IPS-20b (cell line): ENCODE data around the gene PALS2.

Experiments
- H3K27ac ChIP-seq: one replicate; pipeline ENCODE4 v1.5.1; 2013; ENCODE audit warnings: low read length
- H3K27me3 ChIP-seq: 2 replicates; pipeline ENCODE4 v1.6.1; 2013; ENCODE audit warnings: mild to moderate bottlenecking, low read length, inconsistent platforms; ENCODE audit not compliant: insufficient read depth
- H3K36me3 ChIP-seq: 2 replicates; pipeline ENCODE4 v1.6.1; 2013; ENCODE audit warnings: low read depth, mild to moderate bottlenecking, inconsistent platforms, low read length, moderate library complexity; ENCODE audit not compliant: insufficient read depth
- H3K4me1 ChIP-seq: 2 replicates; pipeline ENCODE4 v1.6.1; 2013; ENCODE audit warnings: mild to moderate bottlenecking, control low read depth, inconsistent platforms, low read length, moderate library complexity; ENCODE audit not compliant: insufficient read depth
- H3K4me3 ChIP-seq: 2 replicates; pipeline ENCODE4 v1.5.1; 2013; ENCODE audit warnings: mild to moderate bottlenecking, low read length, inconsistent platforms
- H3K9ac ChIP-seq: 2 replicates; pipeline ENCODE4 v1.6.1; 2013; ENCODE audit warnings: low read depth, mild to moderate bottlenecking, inconsistent platforms, low read length, moderate library complexity
- H3K9me3 ChIP-seq: 2 replicates; pipeline ENCODE4 v1.6.1; 2013; ENCODE audit warnings: mild to moderate bottlenecking, low read depth, low read length, inconsistent platforms; ENCODE audit not compliant: insufficient read depth

PALS2 gene

DNA sequence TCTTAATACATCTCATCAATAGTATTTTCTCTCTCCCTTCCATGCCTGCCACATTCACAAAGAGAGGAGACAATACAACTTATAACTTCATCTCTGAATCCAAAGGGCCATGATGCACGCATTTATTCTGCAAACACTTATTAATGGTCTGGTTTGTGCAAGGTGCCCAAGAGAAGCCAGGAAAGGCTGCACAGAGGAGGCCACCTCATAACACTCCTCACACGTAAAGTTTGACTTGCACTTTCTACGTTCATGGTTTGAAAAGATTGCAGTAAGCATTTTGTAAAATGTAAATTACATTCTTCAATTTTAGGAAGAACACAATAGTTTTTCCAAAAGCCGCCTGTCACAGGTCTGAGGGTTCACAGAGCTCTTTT, 1.2 kb upstream of the PALS2 start:
- Histone ChIP-seq H3K4me3 (peak overlapping the region; percentile 79), H3K27ac (no peak overlapping the region), H3K9ac (no peak overlapping the region), H3K27me3 (peaks cover 24% of the 10 kb centered on the region), H3K9me3 (no peaks in the 10 kb centered on the region), H3K36me3 (no peaks in the 10 kb centered on the region), H3K4me1 (peaks cover 39% of the 10 kb centered on the region; the same call in 1 of the 2 replicates)

DNA sequence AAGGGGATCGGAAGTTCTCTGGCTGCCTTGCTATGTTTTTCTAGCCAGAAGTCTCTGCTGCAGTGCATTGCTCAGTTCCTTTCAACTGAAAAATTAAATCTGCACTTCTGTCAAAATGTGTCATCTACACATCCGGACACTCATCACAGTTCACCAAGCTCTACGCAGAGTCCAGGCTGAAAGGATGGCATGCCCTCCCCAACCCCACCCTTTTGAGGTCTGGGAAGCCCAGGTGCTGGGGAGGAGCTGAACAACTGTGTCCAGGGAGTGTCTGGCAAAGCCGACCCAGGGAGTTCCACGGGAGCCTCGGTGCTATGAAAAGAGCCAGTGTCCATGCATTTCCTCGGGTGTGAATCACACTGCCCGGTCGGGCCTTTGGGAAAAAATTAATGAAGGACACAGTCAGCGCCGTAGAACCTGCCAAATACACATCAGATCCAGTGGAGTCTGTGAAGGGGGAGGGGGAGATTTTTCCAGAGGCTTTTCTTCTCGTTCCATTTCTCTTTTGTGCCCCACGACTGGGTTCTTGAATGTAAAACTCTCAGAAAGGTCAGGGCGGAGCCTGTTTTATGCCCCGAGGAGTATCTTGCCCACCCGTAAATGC, 757 bp upstream of the PALS2 start:
- Histone ChIP-seq H3K27ac (no peak overlapping the region), H3K4me3 (peak overlapping the region; percentile 79), H3K27me3 (peaks cover 24% of the 10 kb centered on the region), H3K36me3 (no peaks in the 10 kb centered on the region), H3K9ac (peak overlapping the region; percentile 70; the same call in 1 of the 2 replicates), H3K9me3 (no peaks in the 10 kb centered on the region), H3K4me1 (peaks cover 41% of the 10 kb centered on the region; the same call in 1 of the 2 replicates)

DNA sequence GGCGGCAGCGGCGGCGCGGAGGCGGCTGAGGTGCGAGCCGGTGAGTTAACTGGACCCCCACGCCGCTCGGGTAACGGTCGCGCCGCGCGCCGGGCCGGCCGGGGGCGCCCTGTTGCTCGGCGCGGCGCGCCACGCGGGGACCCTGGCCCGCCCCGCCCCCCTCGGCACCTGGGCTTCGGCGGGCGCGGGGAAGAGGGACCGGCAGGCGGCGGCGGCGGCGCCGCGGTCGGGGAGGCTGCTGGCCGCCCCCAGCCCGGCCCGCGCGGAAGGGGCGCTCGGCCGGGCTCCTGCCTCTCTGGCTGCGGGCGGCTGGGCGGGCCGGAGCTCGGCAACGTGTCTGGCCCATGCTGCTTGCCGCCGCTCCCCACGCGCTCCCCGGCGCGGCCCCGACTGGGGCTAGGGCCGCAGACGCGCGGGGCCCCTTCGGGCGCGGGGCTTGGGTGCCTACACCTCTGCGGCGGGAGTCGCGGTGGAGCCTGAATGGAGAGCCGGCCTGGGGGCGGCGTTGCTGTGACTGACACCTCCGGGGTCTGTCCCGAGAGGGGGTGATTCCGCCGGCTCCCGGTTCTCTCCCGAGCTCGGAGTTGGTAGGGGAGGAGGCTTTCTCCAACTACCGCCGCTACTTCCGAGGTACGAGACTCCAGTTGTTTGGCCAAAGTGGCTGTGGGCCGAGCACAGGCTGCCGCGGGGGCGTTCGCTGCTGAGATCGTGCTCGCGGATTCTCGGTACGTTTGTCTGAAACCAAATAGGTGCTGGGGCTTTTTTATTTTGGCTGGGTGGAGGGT, 494 bp downstream of the PALS2 start:
- H3K9ac ChIP-seq: peak overlapping the region; percentile 85
- peaks cover 24% of the 10 kb centered on the region for H3K27me3 ChIP-seq
- peaks cover 41% of the 10 kb centered on the region; the same call in 1 of the 2 replicates for H3K4me1 ChIP-seq
- no peaks in the 10 kb centered on the region for H3K36me3 ChIP-seq
- no peaks in the 10 kb centered on the region for H3K9me3 ChIP-seq
- peak overlapping the region; percentile 90 for H3K4me3 ChIP-seq
- no peak overlapping the region for H3K27ac ChIP-seq

GRCh38 chr7:24574386-24574785, 1.1 kb downstream of the PALS2 start:
- H3K36me3 ChIP-seq: no peaks in the 10 kb centered on the region

GRCh38 chr7:24574950-24575349, 1.7 kb downstream of the PALS2 start:
- Histone ChIP-seq H3K36me3 (no peaks in the 10 kb centered on the region), H3K4me1 (peaks cover 38% of the 10 kb centered on the region; the same call in 1 of the 2 replicates), H3K4me3 (peak overlapping the region; percentile 90), H3K9me3 (no peaks in the 10 kb centered on the region), H3K27ac (no peak overlapping the region), H3K9ac (peak overlapping the region; percentile 85; the same call in 1 of the 2 replicates), H3K27me3 (peaks cover 24% of the 10 kb centered on the region)

More at GRCh38 chr7:24574386-24574785, 1.1 kb downstream of the PALS2 start:
- peaks cover 24% of the 10 kb centered on the region for H3K27me3 ChIP-seq
- peaks cover 38% of the 10 kb centered on the region; the same call in 1 of the 2 replicates for H3K4me1 ChIP-seq
- peak overlapping the region; percentile 85 for H3K9ac ChIP-seq
- no peak overlapping the region for H3K27ac ChIP-seq
- H3K4me3 ChIP-seq: peak overlapping the region; percentile 90
- H3K9me3 ChIP-seq: no peaks in the 10 kb centered on the region

DNA sequence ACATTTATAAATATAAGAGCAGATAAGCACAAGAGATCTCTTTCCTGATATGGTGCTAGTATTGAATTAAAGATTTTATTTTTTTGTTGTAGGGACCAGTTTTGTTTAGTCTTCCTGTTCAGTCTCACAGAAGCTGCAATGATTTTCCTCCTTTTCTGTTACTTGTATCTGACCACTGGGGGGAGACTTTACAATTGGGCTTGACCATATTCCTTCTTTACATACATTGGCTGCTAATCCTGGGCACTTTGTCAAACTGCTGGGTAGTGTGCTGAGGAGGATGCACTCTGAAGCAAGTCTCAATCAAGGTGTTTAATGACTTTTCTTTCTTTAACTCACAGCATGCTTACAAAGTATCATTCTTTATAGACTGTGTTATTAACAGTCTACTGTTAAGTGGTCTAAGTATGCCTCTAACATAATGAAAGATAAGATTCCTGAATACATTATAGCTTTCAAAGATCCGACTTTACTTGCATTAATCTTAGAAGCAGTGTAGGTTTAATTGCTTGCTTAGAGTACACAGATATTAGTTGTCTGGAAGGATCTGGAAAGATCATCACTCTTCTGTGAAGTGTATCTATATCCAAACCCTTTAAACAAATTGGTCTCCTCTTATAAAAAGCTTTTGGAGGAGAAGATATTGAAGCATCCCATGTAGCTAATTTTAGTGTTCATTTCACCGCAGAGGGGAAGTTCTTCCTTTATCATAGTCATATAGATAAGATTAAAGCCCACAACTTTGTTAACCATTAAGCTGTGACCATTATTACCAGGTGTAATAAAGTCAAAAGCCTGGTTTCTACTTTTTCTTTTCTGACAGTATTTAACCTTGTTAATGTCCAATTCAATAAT, 3.1 kb downstream of the PALS2 start:
- peaks cover 40% of the 10 kb centered on the region; the same call in 1 of the 2 replicates for H3K4me1 ChIP-seq

GRCh38 chr7:24578052-24578451, 4.8 kb downstream of the PALS2 start:
- H3K4me1 ChIP-seq: peaks cover 40% of the 10 kb centered on the region; the same call in 1 of the 2 replicates
- H3K27ac ChIP-seq: no peak overlapping the region
- H3K27me3 ChIP-seq: no peaks in the 10 kb centered on the region
- H3K9ac ChIP-seq: no peak overlapping the region
- no peaks in the 10 kb centered on the region for H3K9me3 ChIP-seq
- H3K4me3 ChIP-seq: no peak overlapping the region
- H3K36me3 ChIP-seq: no peaks in the 10 kb centered on the region

More for the DNA sequence above, 3.1 kb downstream of the PALS2 start:
- Histone ChIP-seq H3K27ac (no peak overlapping the region), H3K9me3 (no peaks in the 10 kb centered on the region), H3K36me3 (no peaks in the 10 kb centered on the region), H3K9ac (no peak overlapping the region), H3K4me3 (peak overlapping the region; percentile 90; the same call in 1 of the 2 replicates), H3K27me3 (peaks cover 12% of the 10 kb centered on the region)

- H3K9me3 ChIP-seq: no peaks in the 10 kb centered on the region
- H3K9ac ChIP-seq: no peak overlapping the region
- H3K4me1 ChIP-seq: peaks cover 34% of the 10 kb centered on the region; the same call in 1 of the 2 replicates
- no peaks in the 10 kb centered on the region for H3K36me3 ChIP-seq
- H3K27ac ChIP-seq: no peak overlapping the region
- no peaks in the 10 kb centered on the region for H3K27me3 ChIP-seq
- no peak overlapping the region for H3K4me3 ChIP-seq
Measured at GRCh38 chr7:24580283-24580946, 7.2 kb downstream of the PALS2 start.

GRCh38 chr7:24582166-24582565, 8.9 kb downstream of the PALS2 start:
- Histone ChIP-seq H3K4me1 (peaks cover 32% of the 10 kb centered on the region; the same call in 1 of the 2 replicates), H3K9ac (no peak overlapping the region), H3K4me3 (no peak overlapping the region), H3K9me3 (no peaks in the 10 kb centered on the region), H3K36me3 (no peaks in the 10 kb centered on the region), H3K27ac (no peak overlapping the region), H3K27me3 (no peaks in the 10 kb centered on the region)

DNA sequence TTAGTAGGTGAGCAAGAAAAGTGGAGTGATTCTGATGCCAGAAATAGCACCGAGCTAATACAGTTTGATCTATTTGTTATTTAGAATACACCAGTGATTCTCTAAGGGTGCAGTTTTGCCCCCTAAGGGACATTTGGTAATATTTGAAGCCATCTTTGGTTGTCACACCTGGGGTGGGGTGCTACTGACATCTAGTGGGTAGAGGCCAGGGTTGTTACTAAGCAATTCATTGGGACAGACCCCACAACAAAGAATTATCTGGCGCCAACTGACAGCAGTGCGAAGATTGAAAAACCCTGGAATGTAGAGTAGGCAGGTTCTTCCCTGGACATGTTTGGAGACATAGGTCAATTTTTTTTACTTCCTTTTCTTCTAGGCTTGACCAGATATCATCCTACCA, 14.6 kb downstream of the PALS2 start:
- Histone ChIP-seq H3K4me1 (peaks cover 6% of the 10 kb centered on the region; the same call in 1 of the 2 replicates), H3K36me3 (no peaks in the 10 kb centered on the region), H3K9ac (no peak overlapping the region), H3K4me3 (no peak overlapping the region), H3K27me3 (no peaks in the 10 kb centered on the region), H3K9me3 (no peaks in the 10 kb centered on the region), H3K27ac (no peak overlapping the region)

DNA sequence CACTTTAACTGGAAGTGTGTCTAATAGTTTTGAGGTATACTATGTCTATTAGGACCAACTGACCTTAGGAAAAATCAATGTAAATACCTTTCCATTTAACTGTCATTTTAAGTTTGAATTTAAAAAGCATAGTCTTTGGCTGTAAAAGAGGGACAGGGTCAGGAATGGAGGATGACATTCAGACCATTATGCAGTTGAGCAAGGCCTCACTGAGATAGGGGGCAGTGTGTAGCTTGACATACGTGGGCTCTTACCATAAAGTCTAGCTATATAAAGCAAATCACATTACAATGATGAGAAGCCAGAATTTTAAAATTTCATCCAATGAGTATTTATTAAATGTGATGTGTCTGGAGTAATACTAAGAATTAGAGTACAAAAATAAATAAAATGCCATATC, 17.9 kb downstream of the PALS2 start:
- Histone ChIP-seq H3K4me3 (no peak overlapping the region), H3K9me3 (no peaks in the 10 kb centered on the region), H3K27ac (no peak overlapping the region), H3K9ac (no peak overlapping the region), H3K27me3 (no peaks in the 10 kb centered on the region), H3K36me3 (no peaks in the 10 kb centered on the region), H3K4me1 (peaks cover 6% of the 10 kb centered on the region; the same call in 1 of the 2 replicates)
